Measurements from ENCODE around the gene PDZD2.

- TF ChIP-seq POLR2A (IDR thresholded peaks at IDR 0.05), result no peak
- no peak for TF ChIP-seq CTCF (IDR thresholded peaks at IDR 0.05)
- TF ChIP-seq POLR2AphosphoS5 (IDR thresholded peaks at IDR 0.05; ENCODE audit: insufficient read depth in 1 of 2, low read depth in 1 of 2), result no peak
Observed at GRCh38 chr5:32087086-32088082, 448.5 kb downstream of the PDZD2 start.

Measured in vagina (tissue), 2 donors.